ENCODE data around the gene CDH4.

The CDH4 gene

GRCh38 chr20:61732511-61733210 lies 480.6 kb downstream of the CDH4 start:
- DNase-seq (ENCODE audit: low read depth in 2 of 2), result no peak

DNA sequence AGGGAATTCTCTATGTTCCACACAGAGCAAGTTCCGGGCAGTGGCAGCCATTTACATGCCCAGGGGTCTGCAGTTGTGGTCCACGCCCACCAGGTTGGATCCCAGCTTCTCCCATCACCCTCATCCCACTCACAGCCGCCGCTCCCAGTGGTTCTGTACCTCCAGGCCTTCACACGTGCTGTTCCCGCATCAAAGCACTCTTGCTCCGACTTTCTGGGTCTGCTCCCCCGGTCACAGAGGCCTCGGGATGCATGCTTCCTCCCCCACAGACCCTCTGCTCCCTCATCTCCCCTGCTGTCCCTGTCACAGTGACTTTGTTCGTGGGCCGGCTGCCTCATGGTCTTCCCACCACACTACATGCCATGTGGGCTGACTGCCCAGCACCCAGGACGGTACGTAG lies 481.2 kb downstream of the CDH4 start:
- DNase-seq (ENCODE audit: low read depth in 2 of 2), result no peak

GRCh38 chr20:61733891-61734732 lies 482.1 kb downstream of the CDH4 start:
- no peak for DNase-seq (ENCODE audit: low read depth in 2 of 2)

GRCh38 chr20:61734733-61735502 lies 482.9 kb downstream of the CDH4 start:
- DNase-seq (ENCODE audit: low read depth in 2 of 2), result no peak

- no peak for DNase-seq (ENCODE audit: low read depth in 2 of 2)
These were observed 483.4 kb downstream of the CDH4 start for GRCh38 chr20:61735503-61735785.

GRCh38 chr20:61736001-61736635 lies 484.1 kb downstream of the CDH4 start:
- no peak for DNase-seq (ENCODE audit: low read depth in 2 of 2)

GRCh38 chr20:61736751-61737310 lies 484.8 kb downstream of the CDH4 start:
- no peak for DNase-seq (ENCODE audit: low read depth in 2 of 2)

- DNase-seq (ENCODE audit: low read depth in 2 of 2), result no peak
These were observed 485.3 kb downstream of the CDH4 start for GRCh38 chr20:61737346-61737745.

DNA sequence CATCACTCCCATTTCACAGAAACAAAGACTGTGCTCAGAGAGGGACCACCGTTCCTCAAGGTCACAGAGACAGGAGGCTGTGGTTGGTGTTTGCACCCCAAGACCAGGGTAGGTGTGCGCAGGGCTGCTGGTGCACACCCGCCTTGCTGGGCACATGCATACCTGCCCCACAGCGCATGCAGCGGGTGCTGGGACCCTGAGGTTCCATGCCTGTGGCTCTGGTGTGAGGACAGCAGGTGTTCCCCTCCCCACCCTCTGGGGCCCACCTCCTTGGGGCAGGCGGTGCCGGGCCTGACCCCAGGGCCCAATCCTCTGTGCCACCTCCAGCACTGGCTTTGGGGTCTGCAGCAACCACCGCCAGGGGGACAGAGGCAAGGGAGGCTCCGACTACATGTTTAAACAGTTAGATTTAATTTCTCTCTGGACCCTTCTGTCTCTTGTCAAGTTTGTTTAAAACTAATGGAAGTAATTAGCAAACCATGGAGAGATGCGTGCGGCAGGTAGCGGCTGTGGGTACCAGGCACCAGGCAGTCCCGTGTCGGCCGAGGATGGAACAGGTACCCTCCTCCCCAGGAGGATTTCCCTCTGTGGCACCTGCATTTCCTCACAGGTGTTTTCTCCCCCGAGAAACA lies 485.9 kb downstream of the CDH4 start:
- no peak for DNase-seq (ENCODE audit: low read depth in 2 of 2)

DNA sequence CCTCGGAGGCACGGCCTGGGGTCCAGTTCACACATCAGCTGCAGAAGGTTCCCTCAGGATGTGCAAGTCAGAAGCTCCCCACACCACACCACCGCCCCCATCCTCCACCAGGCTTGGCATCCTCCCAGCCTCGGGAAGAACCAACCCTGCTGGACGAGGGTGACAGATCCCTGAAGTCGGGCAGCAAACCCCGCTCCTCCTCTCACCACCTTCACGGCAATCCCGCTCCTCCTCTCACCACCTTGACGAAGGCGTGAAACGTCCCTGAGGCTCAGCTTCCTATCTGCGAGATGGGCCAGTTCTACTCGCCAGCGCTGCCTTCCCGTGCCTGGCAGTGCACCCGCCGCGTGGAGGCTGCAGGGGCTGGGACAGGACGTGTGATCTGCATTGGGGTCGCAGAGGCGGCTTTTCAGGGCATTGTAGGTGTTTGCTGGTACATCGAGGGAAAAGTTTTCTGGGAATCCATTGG lies 486.6 kb downstream of the CDH4 start:
- DNase-seq (ENCODE audit: low read depth in 2 of 2), result no peak

DNA sequence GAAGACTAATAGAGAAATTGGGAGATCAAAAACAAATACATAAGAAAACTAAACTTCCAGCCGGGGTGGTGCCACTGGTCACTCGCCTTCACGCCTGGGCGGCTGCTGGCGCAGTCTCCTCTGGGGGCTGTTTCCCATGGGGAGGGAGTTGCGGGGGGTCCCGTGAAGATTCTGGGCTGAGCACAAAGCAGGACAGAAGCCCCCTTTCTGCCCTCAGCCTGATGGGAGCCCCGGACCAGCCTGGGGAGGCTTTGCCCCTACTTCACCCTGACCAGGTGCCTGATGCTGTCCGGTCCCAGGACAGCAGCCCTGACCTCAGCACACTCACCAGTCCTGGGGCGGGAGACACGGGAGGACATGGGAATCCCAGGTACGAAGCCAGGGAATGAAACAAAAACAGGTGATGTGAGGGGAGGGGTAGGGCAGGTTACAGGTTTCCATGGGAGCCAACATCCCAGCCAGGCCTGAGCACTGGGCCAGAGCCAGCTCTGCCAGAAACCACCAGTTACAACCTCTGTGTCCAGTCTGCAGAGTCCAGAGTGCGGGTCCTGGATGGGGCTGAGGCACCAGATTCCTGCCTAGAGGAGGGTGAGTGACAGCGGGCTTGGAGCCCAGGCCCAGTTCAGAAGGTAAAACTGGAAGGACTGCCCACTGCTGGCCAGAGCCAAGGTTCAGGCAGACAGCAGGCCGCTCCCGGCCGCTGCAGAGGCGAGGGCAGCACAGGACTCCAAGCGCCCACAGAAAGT lies 487.2 kb downstream of the CDH4 start:
- no peak for DNase-seq (ENCODE audit: low read depth in 2 of 2)

DNA sequence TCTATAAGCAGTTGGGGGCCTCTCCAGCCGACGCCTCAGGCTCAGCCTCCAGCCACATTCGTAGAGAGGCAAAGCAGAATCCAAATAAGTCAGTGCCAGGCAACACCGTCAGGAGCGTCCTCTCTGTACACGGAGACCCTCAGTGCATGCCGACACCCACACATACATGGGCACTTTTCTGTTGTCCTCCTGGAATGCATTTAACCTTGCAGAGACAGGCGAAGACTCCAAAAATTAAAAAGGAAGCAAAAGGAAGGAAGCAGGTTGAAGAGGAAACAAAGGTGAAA lies 487.7 kb downstream of the CDH4 start:
- no peak for DNase-seq (ENCODE audit: low read depth in 2 of 2)

- no peak for DNase-seq (ENCODE audit: low read depth in 2 of 2)
These were observed 490.2 kb downstream of the CDH4 start for GRCh38 chr20:61742097-61742825.

- DNase-seq (ENCODE audit: low read depth in 2 of 2), result no peak
These were observed 491.5 kb downstream of the CDH4 start for GRCh38 chr20:61743606-61744005.

DNA sequence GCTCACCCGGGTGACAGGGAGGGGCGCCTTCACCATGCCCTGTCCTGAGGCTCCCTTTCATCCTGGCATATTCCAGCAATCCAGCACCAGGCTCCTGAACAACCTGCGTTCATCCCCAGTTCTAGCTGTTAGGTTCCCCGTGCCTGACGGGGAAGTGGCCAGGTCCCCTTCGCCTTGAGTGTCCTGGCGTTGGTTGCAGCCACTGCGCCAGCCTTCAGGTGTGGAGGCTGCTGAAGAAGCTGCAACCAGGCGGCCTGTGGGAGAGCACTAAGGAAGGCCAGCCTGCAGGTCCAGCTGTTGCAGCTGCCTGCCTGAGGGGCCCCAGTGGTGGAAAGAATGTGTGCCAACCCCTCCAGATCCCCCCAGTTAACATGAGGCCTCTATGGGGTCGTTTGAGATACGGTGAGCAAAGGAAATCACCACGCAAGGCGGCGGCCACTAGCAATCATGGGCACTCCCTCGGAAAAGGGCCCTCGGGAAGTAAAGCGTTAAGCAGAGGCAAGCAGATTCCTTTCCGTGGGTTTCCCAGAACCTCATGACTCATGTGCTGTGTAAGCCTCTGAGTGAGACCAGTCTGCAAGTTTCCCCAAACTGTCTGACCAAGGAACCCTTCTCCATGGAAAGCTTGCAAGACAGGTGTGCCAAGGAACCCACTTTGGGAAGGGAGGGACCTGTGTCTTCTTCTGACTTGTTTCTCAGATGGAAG lies 492.8 kb downstream of the CDH4 start:
- DNase-seq (ENCODE audit: low read depth in 2 of 2), result peak; percentile 11 to 12

DNA sequence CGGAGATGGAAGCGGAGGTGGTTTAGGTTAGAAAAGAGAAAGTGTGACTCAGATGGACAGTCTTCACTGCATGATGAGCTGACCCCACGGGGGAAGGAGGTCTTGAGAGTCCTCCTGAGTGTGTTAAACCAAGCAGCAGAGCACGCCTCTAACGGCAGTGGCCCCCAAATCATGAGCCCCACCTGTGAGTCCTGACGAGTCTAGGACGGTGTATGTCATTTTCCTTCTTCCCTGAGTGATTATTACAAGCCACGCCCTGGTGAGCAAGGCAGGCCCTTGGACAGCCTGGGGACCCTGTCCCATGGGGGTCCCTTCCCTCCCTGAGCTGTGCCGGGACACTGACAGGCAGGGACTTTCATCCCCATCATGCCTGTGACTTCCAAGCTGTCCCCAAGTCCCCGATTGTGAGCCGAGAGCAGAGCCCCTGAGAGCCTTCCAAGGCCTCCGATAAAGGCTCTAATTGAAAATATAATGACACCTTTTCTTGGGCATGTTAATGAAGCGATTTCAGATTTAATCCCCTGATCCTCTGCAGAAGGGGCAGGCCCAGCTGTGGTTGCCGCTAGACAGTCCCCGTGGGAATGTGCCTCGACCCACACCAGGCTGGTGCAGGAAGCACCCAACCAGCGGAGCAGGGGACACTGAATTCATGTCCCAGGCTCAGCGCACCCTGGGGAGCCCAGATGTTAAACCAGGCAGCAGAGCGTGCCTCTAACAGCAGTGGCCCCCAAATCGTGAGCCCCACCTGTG lies 493.5 kb downstream of the CDH4 start:
- DNase-seq (ENCODE audit: low read depth in 2 of 2), result no peak

- DNase-seq (ENCODE audit: low read depth in 2 of 2), result no peak
These were observed 494.1 kb downstream of the CDH4 start for GRCh38 chr20:61746147-61746646.

- no peak for DNase-seq (ENCODE audit: low read depth in 2 of 2)
These were observed 494.7 kb downstream of the CDH4 start for GRCh38 chr20:61746781-61747180.

DNA sequence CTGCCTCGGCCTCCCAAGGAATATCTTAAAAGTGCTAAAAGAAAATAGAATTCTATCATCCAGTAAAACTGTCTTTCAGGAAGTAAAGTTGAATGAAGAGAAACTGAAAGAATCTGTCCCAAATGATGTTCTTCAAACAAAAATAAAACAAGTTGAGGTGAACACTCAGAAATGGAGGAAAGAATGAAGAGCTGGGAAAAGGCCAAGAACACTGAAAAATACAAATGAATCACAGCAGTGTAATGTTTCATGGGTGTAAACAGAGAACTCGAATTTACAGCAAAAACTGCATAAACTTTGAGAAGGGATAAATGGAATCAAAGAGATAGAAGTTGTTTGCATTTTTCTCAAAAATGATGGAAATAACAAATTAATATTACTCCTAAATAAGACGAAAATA lies 496.3 kb downstream of the CDH4 start:
- peak in 1 of 2 experiments; percentile 11 for DNase-seq (ENCODE audit: low read depth in 2 of 2)

Data from fibroblast of skin of left quadriceps (primary cell).